BE2C (cell line): Measurements from ENCODE around the gene PPP5C.

ENCODE experiments used
- DNase-seq: peaks from one replicate; pipeline ENCODE4 v3.0.0-alpha.2; 2020
- H3K27me3 ChIP-seq: fragments of 250-450 bp; sonication (Bioruptor Pico); 2 replicates; pipeline ENCODE4 v1.5.1; 2020; ENCODE audit warnings: mild to moderate bottlenecking
- H3K36me3 ChIP-seq: fragments of 250-450 bp; sonication (Bioruptor Pico); 2 replicates; pipeline ENCODE4 v1.5.1; 2020; ENCODE audit warnings: mild to moderate bottlenecking
- H3K4me1 ChIP-seq: fragments of 250-450 bp; sonication (Bioruptor Pico); 2 replicates; pipeline ENCODE4 v1.5.1; 2020
- H3K4me3 ChIP-seq: 2 replicates; pipeline ENCODE4 v1.5.1; 2011; ENCODE audit warnings: low read depth, low read length
- H3K9me3 ChIP-seq: fragments of 250-450 bp; sonication (Bioruptor Pico); 2 replicates; pipeline ENCODE4 v1.5.1; 2020
- TF ChIP-seq, protein P1 (sequence below): IDR thresholded peaks from 2 replicates; pipeline ENCODE4 v1.5.1; 2012; ENCODE audit warnings: mild to moderate bottlenecking, low read depth, low read length

PPP5C gene

DNA sequence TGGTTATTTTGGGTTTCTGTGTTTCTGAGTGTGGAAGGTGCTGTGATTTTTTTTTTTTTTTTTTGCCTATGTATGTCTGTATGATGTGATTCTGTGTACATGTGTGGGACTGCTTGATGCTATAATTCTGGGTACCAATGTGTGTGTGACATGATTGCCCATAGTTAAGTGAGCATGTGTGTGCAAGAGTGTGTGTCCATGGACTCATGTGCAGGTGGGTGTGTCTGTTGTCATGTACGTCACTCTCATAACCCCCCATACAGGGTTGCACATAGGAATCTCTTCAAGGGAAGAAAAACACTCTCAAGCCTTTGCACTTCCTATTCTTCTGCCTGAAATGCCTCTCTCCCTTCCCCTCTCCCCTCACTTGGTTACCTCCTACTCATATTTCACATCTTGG lies 2.5 kb upstream of the PPP5C start:
- Histone ChIP-seq H3K36me3 (peaks cover 9% of the 10 kb centered on the region), H3K27me3 (no peaks in the 10 kb centered on the region; the same call in 1 of the 2 replicates), H3K4me3 (no peak overlapping the region), H3K4me1 (no peaks in the 10 kb centered on the region; the same call in 1 of the 2 replicates), H3K9me3 (no peaks in the 10 kb centered on the region)
- TF ChIP-seq, protein P1, sequence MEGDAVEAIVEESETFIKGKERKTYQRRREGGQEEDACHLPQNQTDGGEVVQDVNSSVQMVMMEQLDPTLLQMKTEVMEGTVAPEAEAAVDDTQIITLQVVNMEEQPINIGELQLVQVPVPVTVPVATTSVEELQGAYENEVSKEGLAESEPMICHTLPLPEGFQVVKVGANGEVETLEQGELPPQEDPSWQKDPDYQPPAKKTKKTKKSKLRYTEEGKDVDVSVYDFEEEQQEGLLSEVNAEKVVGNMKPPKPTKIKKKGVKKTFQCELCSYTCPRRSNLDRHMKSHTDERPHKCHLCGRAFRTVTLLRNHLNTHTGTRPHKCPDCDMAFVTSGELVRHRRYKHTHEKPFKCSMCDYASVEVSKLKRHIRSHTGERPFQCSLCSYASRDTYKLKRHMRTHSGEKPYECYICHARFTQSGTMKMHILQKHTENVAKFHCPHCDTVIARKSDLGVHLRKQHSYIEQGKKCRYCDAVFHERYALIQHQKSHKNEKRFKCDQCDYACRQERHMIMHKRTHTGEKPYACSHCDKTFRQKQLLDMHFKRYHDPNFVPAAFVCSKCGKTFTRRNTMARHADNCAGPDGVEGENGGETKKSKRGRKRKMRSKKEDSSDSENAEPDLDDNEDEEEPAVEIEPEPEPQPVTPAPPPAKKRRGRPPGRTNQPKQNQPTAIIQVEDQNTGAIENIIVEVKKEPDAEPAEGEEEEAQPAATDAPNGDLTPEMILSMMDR, result no peak
- no peak for DNase-seq

GRCh38 chr19:46345157-46345556 lies 1.7 kb upstream of the PPP5C start:
- DNase-seq, result no peak
- H3K4me1 ChIP-seq, result peaks cover under 1% of the 10 kb centered on the region; the same call in 1 of the 2 replicates

DNA sequence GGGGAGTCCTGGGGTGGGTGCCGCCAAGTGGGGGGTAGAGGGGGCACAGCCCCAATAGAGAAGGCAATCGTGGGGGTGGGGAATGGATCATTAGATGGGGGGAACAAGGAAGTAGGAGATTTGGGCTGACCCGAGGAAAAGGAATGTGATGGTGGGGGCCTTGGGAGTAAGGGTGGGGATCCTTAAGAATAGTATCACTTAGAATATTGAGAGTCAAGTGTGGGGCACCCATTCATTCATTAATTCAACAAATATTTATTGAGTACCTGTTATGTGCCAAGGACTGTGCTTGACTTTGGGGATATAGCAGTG lies 641 bp downstream of the PPP5C start:
- peak overlapping the region; percentile 96 for H3K4me3 ChIP-seq
- H3K36me3 ChIP-seq, result peaks cover 14% of the 10 kb centered on the region
- no peak for DNase-seq
- H3K9me3 ChIP-seq, result no peaks in the 10 kb centered on the region
- no peaks in the 10 kb centered on the region for H3K27me3 ChIP-seq
- TF ChIP-seq, protein P1, result no peak
- peaks cover 3% of the 10 kb centered on the region; the same call in 1 of the 2 replicates for H3K4me1 ChIP-seq

More at GRCh38 chr19:46345157-46345556, 1.7 kb upstream of the PPP5C start:
- H3K4me3 ChIP-seq, result no peak overlapping the region
- no peaks in the 10 kb centered on the region for H3K9me3 ChIP-seq
- no peaks in the 10 kb centered on the region; the same call in 1 of the 2 replicates for H3K27me3 ChIP-seq
- TF ChIP-seq, protein P1, result no peak
- peaks cover 9% of the 10 kb centered on the region for H3K36me3 ChIP-seq

- Histone ChIP-seq H3K9me3 (no peaks in the 10 kb centered on the region), H3K4me1 (peaks cover 3% of the 10 kb centered on the region; the same call in 1 of the 2 replicates), H3K27me3 (no peaks in the 10 kb centered on the region), H3K4me3 (peak overlapping the region; percentile 96), H3K36me3 (peaks cover 14% of the 10 kb centered on the region)
- no peak for DNase-seq
- TF ChIP-seq, protein P1, result no peak
Observed at GRCh38 chr19:46347985-46348384, 1.1 kb downstream of the PPP5C start.

- TF ChIP-seq, protein P1, result no peak
- peaks cover 3% of the 10 kb centered on the region; the same call in 1 of the 2 replicates for H3K4me1 ChIP-seq
- peaks cover 24% of the 10 kb centered on the region for H3K36me3 ChIP-seq
- DNase-seq, result no peak
- no peaks in the 10 kb centered on the region for H3K9me3 ChIP-seq
- no peaks in the 10 kb centered on the region for H3K27me3 ChIP-seq
- H3K4me3 ChIP-seq, result no peak overlapping the region
Observed at GRCh38 chr19:46349311-46349993, 2.6 kb downstream of the PPP5C start.

DNA sequence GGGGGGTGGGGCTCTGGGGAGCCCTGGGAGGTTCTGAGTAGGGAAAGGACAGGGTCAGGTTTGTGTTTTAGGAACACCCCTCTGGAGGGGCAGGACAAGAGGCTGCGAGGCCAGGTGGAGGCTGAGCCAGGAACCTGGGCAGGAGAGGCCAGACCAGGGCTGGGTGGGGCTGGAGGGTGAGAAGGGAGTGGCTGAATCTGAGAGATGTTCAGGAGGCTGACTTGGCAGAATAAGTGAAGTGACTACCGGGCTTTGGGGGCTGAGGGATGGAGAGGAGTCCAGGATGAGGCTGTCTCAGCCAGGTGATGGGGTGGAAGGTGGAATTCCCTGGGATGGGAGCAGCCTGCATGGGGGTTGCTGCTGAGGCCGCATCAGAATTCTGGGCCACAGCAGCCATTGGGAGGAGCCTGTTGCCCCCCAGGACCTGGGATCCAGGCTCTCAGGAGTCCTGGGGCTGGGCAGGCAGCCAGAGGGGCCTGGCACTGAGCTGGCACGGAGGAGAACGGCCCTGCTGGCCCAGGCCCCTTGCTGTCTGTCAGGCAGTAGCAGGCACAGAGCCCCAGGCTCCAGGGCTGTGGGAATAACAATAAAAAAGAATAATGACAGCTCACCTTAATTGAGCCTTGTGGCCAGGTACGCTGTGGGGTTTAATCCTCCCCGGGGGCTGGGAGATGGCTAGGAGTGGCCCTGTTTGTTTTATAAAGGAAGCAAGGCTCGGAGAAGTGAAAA lies 3.3 kb downstream of the PPP5C start:
- H3K4me3 ChIP-seq, result no peak overlapping the region; the same call in 1 of the 2 replicates
- TF ChIP-seq, protein P1, result no peak
- H3K36me3 ChIP-seq, result peaks cover 32% of the 10 kb centered on the region
- H3K4me1 ChIP-seq, result peaks cover 3% of the 10 kb centered on the region; the same call in 1 of the 2 replicates
- H3K9me3 ChIP-seq, result no peaks in the 10 kb centered on the region
- peak; percentile 46 for DNase-seq
- H3K27me3 ChIP-seq, result no peaks in the 10 kb centered on the region
